HG03558 (cell line): ENCODE data around the gene TRPM5.
"Not testable (repeated sequence)": the region's sequence is repeated elsewhere in the genome, so short reads cannot be mapped to it uniquely, and the experiment has no call there.

Experiments
- ATAC-seq: cut with Tn5 transposase; IDR thresholded peaks from one replicate; pipeline ENCODE4 v1.9.1; 2021; ENCODE audit warnings: moderate number of reproducible peaks; ENCODE audit not compliant: unreplicated experiment; ENCODE audit errors: extremely low read depth

The TRPM5 gene, protein sequence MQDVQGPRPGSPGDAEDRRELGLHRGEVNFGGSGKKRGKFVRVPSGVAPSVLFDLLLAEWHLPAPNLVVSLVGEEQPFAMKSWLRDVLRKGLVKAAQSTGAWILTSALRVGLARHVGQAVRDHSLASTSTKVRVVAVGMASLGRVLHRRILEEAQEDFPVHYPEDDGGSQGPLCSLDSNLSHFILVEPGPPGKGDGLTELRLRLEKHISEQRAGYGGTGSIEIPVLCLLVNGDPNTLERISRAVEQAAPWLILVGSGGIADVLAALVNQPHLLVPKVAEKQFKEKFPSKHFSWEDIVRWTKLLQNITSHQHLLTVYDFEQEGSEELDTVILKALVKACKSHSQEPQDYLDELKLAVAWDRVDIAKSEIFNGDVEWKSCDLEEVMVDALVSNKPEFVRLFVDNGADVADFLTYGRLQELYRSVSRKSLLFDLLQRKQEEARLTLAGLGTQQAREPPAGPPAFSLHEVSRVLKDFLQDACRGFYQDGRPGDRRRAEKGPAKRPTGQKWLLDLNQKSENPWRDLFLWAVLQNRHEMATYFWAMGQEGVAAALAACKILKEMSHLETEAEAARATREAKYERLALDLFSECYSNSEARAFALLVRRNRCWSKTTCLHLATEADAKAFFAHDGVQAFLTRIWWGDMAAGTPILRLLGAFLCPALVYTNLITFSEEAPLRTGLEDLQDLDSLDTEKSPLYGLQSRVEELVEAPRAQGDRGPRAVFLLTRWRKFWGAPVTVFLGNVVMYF (N-terminal part only)

DNA sequence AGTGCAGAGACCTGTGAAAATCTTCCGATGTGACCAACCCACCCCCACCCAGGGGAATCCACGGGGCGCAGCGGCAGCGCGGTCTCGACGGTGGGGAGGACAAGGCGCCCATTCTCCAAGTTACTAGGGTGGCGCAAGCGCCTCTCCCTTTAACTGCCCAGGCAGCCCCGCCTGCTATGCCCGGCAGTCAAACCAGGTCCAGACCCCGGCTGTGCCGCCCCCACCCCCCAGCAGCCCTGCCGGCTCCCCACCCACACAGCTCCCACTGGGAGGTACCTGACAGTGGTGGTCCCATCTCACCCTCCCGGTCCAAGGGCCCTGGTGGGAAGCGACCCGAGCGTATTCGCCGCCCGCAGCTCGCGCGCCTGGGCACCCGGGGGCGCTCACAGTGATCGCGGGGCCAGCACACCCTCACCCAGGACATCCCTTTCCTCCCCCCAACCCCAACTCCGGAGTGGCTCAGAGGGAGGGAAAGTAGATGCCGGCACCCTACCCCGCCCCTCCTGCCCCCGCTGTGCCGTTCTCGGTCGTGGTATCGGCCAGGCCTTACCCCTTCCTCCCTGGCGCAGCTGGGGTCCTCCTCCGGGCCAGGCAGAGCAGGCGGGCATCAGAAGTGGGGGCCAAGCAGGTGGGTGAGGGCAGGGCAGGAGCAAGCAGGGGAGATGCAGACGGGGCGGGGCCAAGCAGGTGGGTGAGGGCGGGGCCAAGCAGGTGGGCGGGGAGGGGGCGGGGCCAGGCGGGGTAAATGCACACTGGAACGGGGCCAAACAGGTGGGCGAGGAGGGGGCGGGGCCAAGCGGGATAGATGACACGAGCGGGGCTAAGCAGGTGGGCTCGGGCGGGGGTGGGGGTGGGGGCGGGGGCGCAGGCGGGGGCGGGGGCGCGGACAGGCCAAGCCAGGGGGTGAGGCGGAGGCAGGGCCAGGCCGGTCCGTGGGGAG, at the start of gene TRPM5:
TRPM5 (minus strand) TSS at position 634 of the 940 bp plus-strand sequence. CDS start 21,478 bp downstream, outside the sequence.
- no peak for ATAC-seq

DNA sequence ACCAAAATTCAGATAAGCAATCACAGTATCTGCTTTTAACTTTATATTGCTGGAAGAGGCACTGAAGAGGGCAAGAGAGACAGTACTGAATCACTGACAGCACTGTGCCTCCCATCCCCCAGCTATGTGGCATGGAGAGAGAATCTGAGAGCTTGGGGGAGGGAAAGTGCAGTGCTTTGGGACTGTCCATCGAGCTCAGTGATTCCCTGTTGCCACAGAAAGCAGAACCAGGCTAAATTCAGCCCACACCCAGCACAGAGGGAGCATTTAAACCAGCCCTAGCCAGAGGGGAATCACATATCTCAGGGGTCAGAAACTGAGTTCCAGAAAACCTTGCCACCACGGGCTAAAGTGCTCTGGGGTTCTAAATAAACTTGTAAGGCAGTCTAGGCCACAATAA, 44.8 kb upstream of the TRPM5 start:
- no peak for ATAC-seq

DNA sequence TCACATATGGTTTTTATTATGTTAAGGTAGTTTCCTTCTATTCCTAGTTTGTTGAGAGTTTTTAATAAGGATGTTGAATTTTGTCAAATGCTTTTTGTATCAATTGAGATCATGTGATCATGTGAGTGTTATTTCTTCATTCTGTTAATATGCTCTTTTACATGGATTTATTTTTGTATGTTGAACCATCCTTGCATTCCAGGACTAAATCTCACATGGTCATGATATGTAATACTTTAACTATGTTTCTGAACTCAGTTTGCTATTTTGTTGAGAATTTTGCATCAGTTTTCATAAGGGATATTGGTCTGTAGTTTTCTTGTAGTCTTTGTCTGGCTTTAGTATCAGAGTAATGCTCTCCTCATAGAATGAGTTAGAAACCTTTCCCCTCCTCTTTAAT, 43.7 kb upstream of the TRPM5 start:
- ATAC-seq, result no peak

DNA sequence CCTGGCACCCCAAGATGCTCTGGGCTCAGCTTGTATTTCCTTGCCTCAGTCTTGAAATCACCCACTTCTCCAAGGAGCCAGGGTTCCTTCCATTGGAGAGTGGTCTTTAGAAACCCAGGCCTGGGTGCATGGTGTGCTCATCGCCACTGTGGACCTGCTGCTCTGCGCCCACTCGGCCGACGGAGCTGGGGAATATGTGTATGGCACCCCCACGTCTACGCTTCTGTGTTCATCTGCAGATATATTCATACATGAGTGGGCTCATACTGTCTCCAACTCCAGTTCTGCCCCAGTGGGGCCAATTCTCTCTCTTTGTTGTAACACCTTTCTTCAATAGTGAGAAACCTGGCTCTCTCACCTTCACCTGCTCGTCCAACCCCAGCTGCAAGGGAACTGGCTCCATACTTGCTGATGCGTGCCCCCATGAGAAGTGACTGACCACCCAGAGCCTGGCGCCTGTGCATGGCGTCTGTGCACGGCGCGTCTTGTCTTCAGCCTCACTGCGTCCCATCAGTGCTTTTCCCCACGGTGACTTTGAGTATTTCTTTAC, 40.3 kb upstream of the TRPM5 start:
- no peak for ATAC-seq

DNA sequence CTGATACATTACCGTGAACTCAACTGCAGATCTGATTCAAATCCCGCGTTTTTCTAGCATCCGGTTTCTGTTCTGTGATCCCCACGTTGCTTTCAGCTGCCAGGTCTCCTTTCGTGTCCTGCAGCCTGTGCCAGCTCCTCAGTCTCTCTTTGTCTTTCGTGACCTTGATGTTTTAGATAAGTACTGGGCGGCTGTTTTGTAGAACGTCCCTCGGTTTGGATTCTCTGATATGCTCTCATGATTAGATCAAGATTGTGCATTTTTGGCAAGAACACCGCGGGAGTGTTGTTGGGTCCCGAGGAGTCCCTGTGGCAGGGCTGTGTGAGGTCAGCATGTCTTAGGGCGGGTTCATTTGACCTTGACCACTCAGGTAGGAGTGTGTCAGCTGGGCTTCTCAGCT, 39.1 kb upstream of the TRPM5 start:
- no peak for ATAC-seq

DNA sequence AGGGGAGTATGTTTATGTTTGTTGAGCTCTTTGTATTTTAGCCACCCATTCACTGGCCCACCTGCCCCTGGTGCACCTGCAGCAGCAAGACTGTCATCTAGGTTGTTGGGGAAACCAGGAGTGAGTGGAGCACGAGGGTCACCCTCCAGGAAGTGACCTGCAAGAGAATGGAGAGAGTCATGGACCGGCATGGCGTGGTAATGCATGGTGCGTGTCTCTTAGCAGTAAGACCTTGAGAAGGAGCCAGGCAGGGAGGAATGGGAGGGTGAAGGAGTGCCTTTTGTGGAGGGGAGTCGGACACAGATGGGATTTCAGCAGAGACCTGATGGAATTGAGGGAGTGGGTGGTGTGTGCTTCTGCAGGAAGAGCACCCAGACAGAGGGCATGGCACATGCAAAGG, 38.4 kb upstream of the TRPM5 start:
- ATAC-seq, result no peak

- no peak for ATAC-seq
Measured at GRCh38 chr11:2482204-2482603, 37.9 kb upstream of the TRPM5 start.

DNA sequence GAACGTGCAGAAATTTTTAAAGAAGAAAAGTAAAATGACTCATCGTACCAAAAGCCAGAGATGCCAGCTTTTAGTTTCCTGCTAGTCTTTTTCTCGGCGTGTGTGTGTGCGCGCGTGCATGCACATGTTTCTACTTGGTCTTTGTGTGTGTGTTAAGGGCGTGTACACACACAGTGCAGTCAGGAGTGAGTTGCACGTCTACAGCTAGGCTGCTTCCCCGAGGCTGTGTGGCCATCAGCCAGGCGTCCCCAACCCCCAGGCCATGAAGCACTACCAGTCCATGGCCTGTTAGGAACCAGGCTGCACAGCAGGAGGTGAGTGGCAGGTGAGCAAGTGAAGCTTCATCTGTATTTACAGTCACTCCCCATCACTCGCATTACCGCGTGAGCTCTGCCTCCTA, 36.9 kb upstream of the TRPM5 start:
- ATAC-seq, result no peak

DNA sequence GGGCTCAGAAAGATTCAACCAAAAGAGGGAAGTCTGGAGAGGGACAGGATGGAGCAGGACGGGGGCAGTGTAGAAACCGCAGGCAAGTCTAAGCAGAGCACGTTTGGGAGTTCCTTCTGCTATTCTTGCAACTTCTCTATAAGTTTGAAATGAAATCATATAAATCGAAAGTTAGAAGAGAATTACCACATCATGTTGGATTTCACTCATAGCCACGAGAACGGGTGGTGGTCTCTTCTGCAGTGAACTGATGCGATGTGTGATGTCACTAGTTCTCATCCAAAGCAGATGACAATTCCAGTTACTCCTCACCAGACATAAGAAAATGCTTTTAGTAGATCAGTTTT, 36.5 kb upstream of the TRPM5 start:
- ATAC-seq, result no peak

GRCh38 chr11:2480067-2480873, 36.0 kb upstream of the TRPM5 start:
- not testable (repeated sequence) for ATAC-seq

DNA sequence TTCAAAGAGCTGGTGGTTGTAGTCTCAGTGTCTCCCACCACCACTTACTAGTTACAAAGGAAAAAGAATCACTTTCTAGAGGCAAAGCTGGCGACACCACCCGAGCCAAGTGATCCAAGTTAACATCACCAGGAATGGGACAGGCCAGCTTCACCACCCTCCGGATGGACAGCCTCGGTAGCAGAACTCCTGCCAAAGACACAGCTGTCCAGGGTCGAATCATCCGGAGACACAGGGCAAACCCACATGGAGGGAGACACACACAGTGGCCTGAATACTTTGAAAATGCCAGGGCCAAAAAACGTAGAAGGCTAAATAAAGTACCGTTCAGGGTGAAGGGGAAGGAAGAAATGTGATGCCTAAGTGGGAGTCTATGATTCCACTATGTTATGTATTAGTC, 33.6 kb upstream of the TRPM5 start:
- ATAC-seq, result no peak

DNA sequence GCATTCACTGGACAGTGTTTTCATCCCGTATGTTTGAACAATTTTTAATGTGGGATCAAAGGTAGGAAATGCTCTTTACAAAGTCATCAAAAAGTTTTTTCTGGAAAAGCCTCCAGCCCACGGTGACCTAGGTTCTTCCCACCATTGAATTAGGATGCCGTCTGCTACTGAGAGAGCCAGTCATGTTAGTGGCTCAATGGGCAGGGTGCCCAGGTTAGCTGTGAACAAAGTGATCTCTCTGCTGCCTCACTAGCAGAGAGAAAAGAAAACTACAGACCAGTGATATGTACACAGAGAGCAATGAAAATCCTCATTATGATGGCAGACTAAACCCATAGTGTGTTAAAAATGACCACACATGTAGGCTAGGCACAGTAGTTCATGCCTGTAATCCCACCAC, 32.9 kb upstream of the TRPM5 start:
- ATAC-seq, result no peak

GRCh38 chr11:2475136-2475918, 31.0 kb upstream of the TRPM5 start:
- no peak for ATAC-seq

DNA sequence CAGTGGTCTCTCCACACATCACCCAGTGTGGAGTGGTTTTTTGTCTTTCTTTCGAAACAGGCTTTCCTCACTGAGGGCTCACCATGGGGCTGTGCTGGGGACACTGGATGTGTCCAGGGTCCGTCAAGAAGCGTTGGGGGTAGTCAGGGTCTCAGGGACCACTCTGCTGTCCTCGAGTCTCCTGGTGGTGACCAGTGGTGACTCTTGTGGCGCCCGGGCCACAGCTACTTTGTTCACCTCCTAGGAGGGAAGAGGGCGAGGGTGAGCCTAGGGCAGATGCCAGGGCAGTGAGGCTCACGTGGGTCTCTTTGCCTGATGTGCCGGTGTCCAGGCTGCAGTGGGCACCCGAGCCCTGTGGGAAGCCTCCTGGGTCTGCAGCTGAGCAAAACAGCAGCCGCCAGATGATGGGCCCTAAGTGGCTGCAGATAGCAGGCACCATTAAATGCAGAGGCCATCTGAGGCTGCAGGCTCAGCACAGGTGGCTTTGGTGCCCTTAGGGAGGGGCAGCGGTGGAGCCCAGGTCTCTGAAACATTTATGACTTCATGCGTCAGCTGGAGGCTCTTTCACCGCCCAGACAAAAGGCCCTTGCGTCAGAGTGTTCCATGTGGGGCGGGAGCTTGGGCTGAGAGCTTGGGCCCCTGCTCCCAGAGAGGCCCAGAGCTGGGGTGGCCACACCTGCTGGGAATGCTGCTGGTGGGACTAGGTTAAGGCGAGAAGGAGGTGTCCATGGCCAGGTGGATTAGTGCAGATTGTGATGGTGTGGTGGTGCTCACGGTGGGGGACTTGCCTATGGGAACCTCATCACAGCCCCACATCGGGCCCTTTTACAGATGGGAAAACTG, 30.0 kb upstream of the TRPM5 start:
- ATAC-seq, result no peak

GRCh38 chr11:2473361-2474058, 29.2 kb upstream of the TRPM5 start:
- no peak for ATAC-seq

DNA sequence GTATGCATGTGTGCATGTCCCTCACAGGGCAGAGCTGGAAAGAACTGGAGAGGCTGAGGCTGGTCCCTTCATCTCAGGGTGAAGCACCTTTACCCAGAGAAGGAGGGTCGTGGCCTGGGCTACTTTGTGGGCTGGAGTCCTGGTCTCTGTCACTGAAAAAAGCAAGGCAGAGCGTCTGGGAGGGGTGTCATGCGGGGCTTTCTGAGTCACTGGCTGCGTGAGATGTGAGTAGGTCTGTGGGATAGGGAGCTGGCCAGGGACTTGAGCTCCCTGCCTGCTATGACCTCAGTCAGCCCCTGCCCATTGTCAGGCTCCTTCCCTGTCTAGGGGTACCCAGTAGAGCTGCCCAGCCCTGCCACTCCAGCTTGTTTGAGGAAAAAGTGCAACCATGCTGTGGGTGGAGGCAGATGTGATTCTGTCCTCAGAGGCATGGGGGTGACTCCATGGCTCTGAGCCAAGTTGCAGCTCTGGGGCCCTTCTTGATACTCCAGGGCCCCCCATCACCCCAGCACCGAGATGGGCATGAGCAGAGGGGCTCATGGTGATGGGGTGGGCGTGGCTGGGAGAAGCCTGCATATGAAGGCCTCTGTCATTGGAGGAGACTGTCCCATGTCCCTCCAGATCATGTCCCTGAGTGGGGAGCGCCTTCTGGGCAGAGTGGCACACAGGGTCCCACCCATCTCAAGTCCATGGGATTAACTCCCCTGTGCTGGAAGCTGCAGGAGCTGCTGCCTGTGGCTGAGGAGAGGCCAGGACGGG, 28.3 kb upstream of the TRPM5 start:
- no peak for ATAC-seq

GRCh38 chr11:2471804-2472096, 27.4 kb upstream of the TRPM5 start:
- no peak for ATAC-seq
